ENCODE results near the gene IGFL1.
A peak's percentile ranks its signal among the peaks of the same experiment; 100 is the strongest.
"Not testable (repeated sequence)": the region's sequence is repeated elsewhere in the genome, so short reads cannot be mapped to it uniquely, and the experiment has no call there.

IGFL1 gene

GRCh38 chr19:46271481-46272197, 42.1 kb downstream of the IGFL1 start:
- DNase-seq: peak; percentile 85

DNA sequence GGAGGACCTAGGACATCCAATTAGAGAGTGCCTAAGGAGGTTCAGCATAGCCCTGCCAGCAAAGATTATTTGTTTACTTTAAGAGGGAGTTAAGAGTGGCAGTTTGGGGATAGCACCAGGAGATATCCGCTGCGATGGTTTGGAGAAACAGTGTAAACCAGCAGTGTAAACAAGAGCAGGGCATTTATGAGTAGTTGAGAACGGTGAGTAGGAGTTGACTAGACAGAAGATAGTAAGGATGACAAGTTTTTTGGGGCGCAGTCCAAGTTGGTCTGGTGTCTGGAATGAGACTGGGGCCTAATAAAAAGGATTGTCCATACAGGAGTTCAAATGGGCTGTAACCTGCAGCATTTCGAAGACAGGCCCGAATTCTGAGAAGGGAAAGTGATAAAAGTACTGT, 44.4 kb downstream of the IGFL1 start:
- DNase-seq: not testable (repeated sequence)

DNA sequence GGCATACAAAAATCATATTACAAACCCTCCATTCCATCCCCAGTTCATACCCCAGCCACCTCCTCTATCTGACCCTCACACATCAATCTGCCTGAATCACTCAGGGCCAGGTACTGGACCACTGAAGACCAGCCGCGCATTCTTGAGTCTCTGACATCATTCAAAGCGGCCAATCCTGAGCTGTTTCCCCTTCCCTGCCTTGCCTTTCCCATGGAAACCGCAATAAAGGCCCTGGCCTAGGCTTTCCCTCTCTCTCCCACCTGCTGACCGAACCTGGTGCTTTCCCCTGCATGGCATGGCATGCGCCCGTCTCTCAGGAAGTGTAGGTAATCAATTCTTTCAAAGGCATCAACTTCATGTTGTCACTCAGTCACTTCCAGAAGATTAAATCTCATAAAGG, 49.6 kb downstream of the IGFL1 start:
- DNase-seq: no peak
